ENCODE measurements around the gene WFS1. TPM values are rescaled to one million over a fixed set of nuclear protein-coding genes. Genes with fewer than 3 reads are reported as not detected.

The WFS1 gene
- total and polyA plus RNA-seq, 2 of the 8 experiments (the other 6 are each of a cell fraction or from before 2014, with no cell fraction given): 29.1 to 43.1 TPM

DNA sequence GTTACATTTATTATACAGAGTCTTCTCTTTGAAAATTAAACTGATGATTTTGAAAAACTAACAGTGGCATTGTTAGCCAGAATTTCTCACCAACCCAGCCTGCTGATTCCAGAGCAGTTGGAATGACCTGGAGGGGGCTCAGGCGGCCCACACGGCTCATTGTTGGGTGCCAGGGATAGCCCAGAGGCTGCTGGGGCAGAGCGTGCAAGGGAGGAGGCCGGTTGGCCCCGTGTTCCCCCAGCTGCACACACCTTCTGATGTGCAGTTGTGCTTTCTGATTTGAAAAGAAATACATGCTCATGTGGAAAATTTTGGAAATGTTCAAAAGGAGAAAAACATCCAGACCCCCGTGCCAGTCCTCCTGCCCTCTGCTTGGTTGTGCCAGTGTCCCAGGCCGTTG is 20.6 kb downstream of the WFS1 start:
- Histone ChIP-seq H3K4ac (replicated peaks; ENCODE audit: insufficient read length, low read depth, low read length) (no peak overlapping the region), H2AFZ (ENCODE audit: low read length) (no peak overlapping the region), H3K23me2 (ENCODE audit: low read depth, low read length) (no peaks in the 10 kb centered on the region), H4K20me1 (replicated peaks in 1 of 2; ENCODE audit: control insufficient read depth in 1 of 2, insufficient read depth in 2 of 2, low read length in 2 of 2) (peaks cover 0 to 9% of the 10 kb centered on the region in 2 experiments), H4K91ac (replicated peaks; ENCODE audit: insufficient read length, low read length) (no peak overlapping the region), H3K79me1 (ENCODE audit: low read depth, low read length) (0 out of 2 replicates have a peak, but pooled peaks cover 3% of the 10 kb centered on the region), H3K79me2 (ENCODE audit: control insufficient read depth in 1 of 2, insufficient read depth in 2 of 2, low read length in 2 of 2) (no peaks in the 10 kb centered on the region), H3K23ac (ENCODE audit: insufficient read length) (no peak overlapping the region), H3K9ac (replicated peaks in 1 of 4; ENCODE audit: extremely low read depth in 1 of 4, low read depth in 3 of 4, low read length in 3 of 4) (no peak overlapping the region), H4K5ac (ENCODE audit: insufficient read length, low read depth, low read length) (no peak overlapping the region), H4K8ac (ENCODE audit: extremely low read depth, insufficient read depth, low read length) (no peak overlapping the region), H2BK5ac (ENCODE audit: low read depth, low read length) (no peak overlapping the region), H3K36me3 (ENCODE audit: control insufficient read depth in 2 of 4, insufficient read depth in 4 of 4, low read length in 3 of 4) (peaks cover 0 to 9% (median 6%) of the 10 kb centered on the region in 4 experiments; a peak in 4 of 8 replicates), H3K18ac (ENCODE audit: extremely low read depth, low read length) (no peak overlapping the region), H2AK5ac (ENCODE audit: low read depth, low read length) (no peak overlapping the region), H3K4me2 (ENCODE audit: insufficient read depth in 1 of 2, low read depth in 2 of 2, low read length in 2 of 2) (no peak overlapping the region), H3K14ac (ENCODE audit: insufficient read length) (no peak overlapping the region), H3K9me3 (ENCODE audit: insufficient read depth in 2 of 2, low read depth in 1 of 2, low read length in 1 of 2) (no peaks in the 10 kb centered on the region), H3K27me3 (replicated peaks in 1 of 4; ENCODE audit: control insufficient read depth in 3 of 4, extremely low read depth in 1 of 4, insufficient read depth in 3 of 4, low read length in 3 of 4) (no peaks in the 10 kb centered on the region), H3K27ac (ENCODE audit: low read depth, low read length) (no peak overlapping the region), H3K4me1 (replicated peaks in 1 of 4; ENCODE audit: control insufficient read depth in 3 of 4, insufficient read depth in 4 of 4, low read length in 3 of 4) (no peaks in the 10 kb centered on the region), H3K4me3 (ENCODE audit: extremely low read depth in 1 of 4, insufficient read depth in 2 of 4, low read depth in 3 of 4, low read length in 4 of 4) (no peak overlapping the region), H2BK12ac (ENCODE audit: low read depth, low read length) (no peak overlapping the region), H2BK120ac (replicated peaks; ENCODE audit: low read depth, low read length) (no peak overlapping the region), H2BK20ac (ENCODE audit: low read length) (no peak overlapping the region), H3K56ac (replicated peaks; ENCODE audit: insufficient read length, low read depth, low read length) (no peak overlapping the region), H2BK15ac (ENCODE audit: low read length) (no peak overlapping the region)
- ChIA-PET CTCF (ENCODE audit: partially characterized antibody) (interaction anchor here (0.9 to 2.6 kb wide), 10 partner anchors 9 to 40 kb away, joined by 3 to 15 read pairs (median 4); no protein-coding TSS in a partner anchor), POLR2A (ENCODE audit: partially characterized antibody) (interaction anchor here (1.5 kb wide), 1 partner anchor 14 kb away, joined by 5 read pairs; no protein-coding TSS in a partner anchor)
- TF ChIP-seq RFX5 (IDR thresholded peaks at IDR 0.05; ENCODE audit: borderline replicate concordance, low read depth, low read length) (no peak), ZNF274 (IDR thresholded peaks at IDR 0.05; ENCODE audit: borderline replicate concordance, extremely low read depth, low read length) (no peak), BACH1 (IDR thresholded peaks at IDR 0.05; ENCODE audit: low read length) (no peak), TAF7 (optimal IDR thresholded peaks at IDR 0.05; ENCODE audit: borderline replicate concordance, low read depth, low read length) (no peak)
- no peak for DNase-seq (ENCODE audit: low read depth in 1 of 2, low spot score in 2 of 2)
- no peak for FAIRE-seq
- whole genome bisulfite sequencing, 2 experiments (ENCODE audit: extremely low coverage in 1 of 2, insufficient coverage in 1 of 2, insufficient read length in 1 of 2, insufficient replicate concordance in 2 of 2, low coverage in 1 of 2, low lambda C conversion rate in 2 of 2, missing lambda C conversion rate in 1 of 2): 90% methylated on average over 7 of the region's 7 CpGs; no CpG with 5 or more reads in 1 of the 2 experiments
